GM12891 (cell line): Measurements from ENCODE around the gene RIPPLY3.

Experiments used
- DNase-seq: peaks from one replicate; pipeline ENCODE4 v3.0.0; 2011; ENCODE audit warnings: low spot score; ENCODE audit not compliant: insufficient read length
- FAIRE-seq: peaks from 2 replicates; lab custom pipeline; 2011; peaks lifted over from hg19 to GRCh38; lab: Jason Lieb, UNC
- PAX5 ChIP-seq: IDR thresholded peaks from 2 replicates; pipeline ENCODE4 v1.6.1; 2011; ENCODE audit warnings: low read length, moderate library complexity, mild to moderate bottlenecking; ENCODE audit not compliant: insufficient read depth, severe bottlenecking
- POLR2A ChIP-seq: IDR thresholded peaks from 2 replicates; pipeline ENCODE4 v1.6.1; 2011; ENCODE audit warnings: low read depth, low read length, control low read depth
- POLR2AphosphoS5 ChIP-seq: IDR thresholded peaks from 2 replicates; pipeline ENCODE4 v1.6.1; 2011; ENCODE audit warnings: low read depth, low read length, control low read depth
- POU2F2 ChIP-seq: IDR thresholded peaks from 2 replicates; pipeline ENCODE4 v1.6.1; 2011; ENCODE audit warnings: low read depth, mild to moderate bottlenecking, control low read depth, low read length, moderate library complexity
- SPI1 ChIP-seq: IDR thresholded peaks from 2 replicates; pipeline ENCODE4 v1.6.1; 2011; ENCODE audit warnings: low read depth, low read length, control low read depth
- TAF1 ChIP-seq: IDR thresholded peaks from 2 replicates; pipeline ENCODE4 v1.6.1; 2011; ENCODE audit warnings: low read depth, low read length, control low read depth

Gene RIPPLY3

DNA sequence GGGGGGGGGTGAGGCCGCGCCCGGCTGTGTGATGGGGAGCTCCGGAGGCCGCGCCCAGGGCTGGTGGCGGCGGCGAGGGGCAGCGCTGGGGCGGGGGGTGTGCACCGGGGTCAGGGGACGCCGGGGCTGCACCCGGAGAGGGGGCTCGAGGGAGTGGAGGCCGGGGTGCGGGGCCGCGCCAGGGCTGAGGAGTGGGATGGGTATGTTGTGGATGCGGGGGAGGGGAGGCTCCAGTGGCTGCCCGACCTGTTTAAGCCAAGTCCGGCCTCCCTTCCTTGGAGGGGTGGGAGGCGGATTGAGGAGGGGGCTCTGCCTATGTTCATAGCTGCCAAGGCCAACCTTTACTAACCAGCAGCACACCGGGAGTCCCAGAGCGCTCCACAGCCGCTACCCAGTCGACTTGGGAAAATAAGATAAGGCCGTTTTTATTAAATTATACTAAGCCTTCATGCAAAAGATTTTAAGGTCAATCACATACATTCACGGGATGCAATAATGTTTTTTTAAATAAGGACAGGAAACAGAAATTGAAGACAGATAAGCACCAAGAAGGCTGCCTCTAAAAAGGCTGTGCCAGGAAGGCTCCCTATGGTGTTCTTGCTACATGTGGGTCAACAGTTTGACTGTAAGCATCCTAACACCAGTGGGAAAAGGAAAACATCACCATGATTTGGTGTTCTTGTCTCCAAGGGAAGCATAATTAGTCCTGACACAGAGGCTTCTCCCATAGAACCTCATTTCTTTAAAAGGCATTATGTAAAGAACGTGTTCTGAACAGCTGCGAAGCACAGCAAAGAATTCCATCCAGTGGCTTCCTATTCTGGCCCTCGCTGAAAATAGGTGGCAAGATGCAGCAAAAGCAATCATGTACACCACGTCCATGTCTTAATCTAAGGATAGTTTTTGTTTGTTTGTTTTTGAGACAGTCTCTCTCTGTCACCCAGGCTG is 39.4 kb upstream of the RIPPLY3 start:
- DNase-seq (no peak), FAIRE-seq (no peak)
- TF ChIP-seq POLR2AphosphoS5 (no peak), POLR2A (no peak), POU2F2 (no peak), SPI1 (no peak), TAF1 (no peak), PAX5 (no peak)

DNA sequence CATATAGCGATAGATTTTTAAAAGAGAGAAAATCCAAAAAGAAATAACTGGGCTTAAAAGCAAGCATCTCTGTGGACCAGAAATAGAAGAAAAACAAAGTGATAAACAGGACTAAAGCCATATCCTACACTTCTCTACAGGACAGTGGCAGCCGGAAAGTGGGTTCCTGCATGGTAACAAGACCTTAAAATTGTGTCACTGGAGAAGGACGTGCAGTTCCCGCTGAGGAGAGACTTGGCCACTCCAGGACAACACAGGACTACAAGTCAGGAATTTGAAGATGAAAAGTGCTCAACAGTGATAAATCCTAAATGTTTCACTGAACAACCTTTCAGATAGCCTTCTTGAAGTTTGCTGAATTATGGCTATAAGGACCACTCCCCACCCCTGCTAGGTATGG is 38.1 kb upstream of the RIPPLY3 start:
- DNase-seq (no peak), FAIRE-seq (no peak)
- no peak for TF ChIP-seq POLR2A
- no peak for TF ChIP-seq POU2F2
- TF ChIP-seq SPI1: no peak
- no peak for TF ChIP-seq POLR2AphosphoS5
- no peak for TF ChIP-seq PAX5
- no peak for TF ChIP-seq TAF1

DNA sequence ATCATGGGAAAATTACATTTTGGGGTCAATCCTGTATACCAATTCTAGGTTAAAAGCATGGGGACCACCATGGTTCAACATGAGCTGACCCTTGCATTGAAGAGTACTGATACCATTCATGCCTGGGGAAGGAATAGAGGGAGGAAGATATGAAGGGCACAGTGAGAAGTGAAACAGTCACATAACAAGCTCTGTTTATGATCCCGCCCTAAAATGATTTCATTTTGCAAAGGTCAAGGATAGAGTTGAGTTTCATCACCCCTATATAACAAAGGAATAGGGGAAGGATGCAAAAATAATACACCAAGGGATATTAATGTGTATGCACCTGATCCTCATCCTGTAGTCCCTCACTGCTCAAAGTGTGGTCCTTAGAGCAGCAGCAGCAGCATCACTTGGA is 37.5 kb upstream of the RIPPLY3 start:
- FAIRE-seq (no peak), DNase-seq (no peak)
- TF ChIP-seq TAF1 (no peak), POLR2A (no peak), POLR2AphosphoS5 (no peak), POU2F2 (no peak), SPI1 (no peak), PAX5 (no peak)

DNA sequence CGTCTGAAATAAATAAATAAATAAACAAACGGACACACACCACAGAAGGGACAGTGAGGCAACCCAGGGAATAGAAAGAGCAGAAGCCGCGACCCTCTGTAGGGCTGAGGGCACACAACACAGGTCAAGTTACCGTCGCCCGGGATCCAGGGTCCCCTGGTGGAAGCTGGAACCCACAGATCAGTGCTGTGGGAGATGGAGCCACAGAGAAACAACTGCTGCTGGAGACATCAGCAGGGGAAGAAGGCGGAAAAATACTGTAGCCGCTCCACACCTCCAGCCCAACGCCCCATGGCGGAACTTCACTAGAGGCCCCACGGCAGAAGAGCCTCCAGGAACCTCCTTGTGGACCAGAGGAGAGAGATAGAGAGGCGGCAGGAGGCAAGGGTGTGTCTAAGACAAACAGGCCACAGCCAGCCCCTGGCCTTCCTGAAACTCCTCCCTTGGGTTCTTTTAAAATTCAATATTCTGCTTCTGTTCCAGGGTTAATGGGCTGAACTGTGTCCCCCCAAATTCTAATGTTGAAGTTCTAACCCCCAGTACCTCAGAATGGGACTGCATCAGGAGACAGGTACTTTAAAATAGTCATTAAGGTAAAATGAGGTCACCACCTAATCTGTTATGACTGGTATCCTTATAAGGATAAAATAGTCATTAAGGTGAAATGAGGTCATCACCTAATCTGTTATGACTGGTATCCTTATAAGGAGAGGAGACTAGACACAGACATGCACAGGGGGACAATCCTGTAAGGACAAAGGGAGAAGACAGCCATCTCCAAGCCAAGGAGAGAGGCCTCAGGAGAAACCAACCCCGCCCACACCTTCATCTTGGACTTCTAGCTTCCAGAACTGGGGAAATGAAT is 32.3 kb upstream of the RIPPLY3 start:
- DNase-seq (no peak), FAIRE-seq (no peak)
- TF ChIP-seq PAX5 (no peak), POLR2AphosphoS5 (no peak), POLR2A (no peak), TAF1 (no peak), POU2F2 (no peak), SPI1 (no peak)

DNA sequence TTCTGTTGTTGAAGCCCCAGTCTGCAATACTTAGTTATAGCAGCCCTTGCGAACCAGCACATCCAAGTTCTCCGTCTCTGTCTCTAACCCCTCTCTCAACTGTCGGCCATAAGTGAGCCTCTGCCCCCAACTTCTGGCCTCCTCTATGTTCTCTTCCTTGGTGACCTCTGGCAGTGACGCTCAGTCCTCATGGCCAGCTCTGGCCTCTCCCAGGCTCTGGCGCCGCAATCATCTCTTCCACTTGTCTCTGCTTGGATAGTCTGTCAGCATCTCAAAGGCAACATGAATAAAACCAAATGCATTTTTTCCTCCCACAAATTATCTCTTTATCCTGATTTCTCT is 31.7 kb upstream of the RIPPLY3 start:
- TF ChIP-seq POLR2AphosphoS5 (no peak), SPI1 (no peak), TAF1 (no peak), POU2F2 (no peak), POLR2A (no peak), PAX5 (no peak)
- no peak for DNase-seq
- FAIRE-seq: no peak

DNA sequence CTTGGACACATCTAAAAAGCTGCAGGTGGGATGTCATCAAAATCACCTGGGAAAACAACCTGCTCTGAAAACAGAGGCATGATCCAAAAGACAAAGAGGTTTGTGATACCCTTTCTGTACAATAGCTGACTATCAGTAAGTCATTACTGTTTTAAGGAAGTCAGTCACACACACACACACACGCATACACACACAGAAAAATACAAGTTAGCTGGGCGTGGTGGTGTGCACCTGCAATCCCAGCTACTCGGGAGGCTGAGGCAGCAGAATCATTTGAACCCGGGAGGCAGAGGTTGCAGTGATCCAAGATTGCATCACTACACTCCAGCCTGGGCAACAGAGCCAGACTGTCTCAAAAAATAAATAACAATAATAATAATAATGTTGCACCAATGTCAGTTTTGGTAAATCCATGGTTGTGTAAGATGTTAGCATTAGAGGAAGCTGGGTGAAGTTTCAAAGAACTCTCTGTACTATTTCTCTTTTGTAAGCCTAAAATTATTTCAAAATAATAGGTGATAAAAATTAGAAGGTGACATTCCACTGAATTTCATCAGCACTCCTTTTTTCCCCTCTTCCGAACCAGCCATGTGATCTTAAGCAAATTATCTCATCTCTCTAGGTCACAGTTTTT is 30.2 kb upstream of the RIPPLY3 start:
- TF ChIP-seq POLR2A: no peak
- no peak for TF ChIP-seq POLR2AphosphoS5
- TF ChIP-seq PAX5: no peak
- TF ChIP-seq TAF1: no peak
- no peak for TF ChIP-seq SPI1
- TF ChIP-seq POU2F2: no peak
- DNase-seq (no peak), FAIRE-seq (no peak)

DNA sequence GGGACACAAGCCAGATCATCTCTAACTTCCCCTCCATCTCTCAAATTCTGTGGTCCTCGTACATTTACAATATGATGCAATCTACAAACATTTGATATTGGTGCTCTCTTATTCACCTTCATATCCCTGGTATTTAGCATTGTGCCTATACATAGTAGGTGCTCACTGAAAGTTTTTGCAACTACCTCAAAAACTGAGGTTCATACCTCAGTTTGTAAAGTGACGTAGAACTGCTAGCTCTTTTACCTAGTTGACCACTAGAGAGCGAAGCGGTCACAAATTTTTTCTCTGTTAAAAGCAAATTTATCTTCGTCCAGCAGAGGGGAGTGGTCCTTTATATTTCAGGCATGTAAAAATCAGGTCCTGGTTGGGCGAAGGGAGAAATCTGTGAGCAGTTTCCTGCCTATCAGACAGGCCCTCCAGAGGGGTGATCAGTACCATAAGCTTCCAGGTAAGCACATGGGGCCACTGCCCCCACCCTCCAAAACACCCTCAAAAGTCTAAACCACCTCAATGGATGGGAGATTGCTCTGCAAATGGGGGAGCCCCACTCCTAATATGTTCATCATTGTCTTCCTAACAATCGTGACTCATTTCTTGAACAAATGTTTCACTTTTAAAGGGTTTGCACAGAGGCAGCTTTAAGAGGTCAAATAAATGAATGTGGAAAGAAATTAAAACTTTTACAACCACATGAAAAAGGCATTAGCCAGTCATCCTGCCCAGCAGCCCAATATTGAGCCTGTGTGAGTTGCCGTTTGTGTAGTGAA is 29.4 kb upstream of the RIPPLY3 start:
- TF ChIP-seq POU2F2 (0 out of 2 replicates have a peak, but pooled peaks have one; percentile 48), SPI1 (no peak), POLR2A (no peak)
- peak; percentile 62 for FAIRE-seq
- no peak for DNase-seq

DNA sequence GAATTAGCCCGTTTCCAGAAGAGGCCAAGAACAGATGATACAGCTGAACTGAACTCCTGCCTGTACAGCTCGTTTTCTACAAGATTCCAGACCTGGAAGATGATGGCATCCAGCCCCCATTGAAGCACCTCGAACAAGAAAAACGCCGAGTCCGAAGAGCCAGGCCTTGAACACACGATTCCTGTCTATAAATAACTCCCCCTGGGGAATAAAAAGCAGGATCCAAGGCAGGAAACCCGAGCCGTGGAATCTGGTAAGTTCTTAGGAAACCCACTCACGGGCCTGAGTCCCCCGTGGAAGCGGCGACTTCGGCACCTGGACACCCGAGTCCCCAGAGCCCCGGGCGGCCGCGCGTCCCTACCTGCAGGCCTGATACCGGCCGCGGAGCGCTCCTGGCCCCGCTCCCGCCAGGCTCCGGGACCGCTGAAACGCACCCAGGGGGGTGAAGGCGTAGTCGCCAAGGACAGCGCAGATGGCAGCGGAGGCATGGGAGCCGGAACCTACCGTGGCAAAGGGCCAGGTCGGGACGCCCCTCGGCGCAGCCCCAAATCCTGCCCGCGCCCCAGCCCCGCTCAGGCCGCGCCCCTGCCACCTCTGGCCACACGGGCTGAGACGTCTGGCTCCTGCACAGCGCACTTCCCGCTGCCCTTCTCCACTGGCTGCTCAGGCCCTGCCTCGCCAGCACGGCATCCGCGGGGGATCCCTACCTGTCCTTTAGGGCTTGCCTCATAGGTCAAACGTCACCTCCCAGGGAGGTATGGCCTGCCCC is 26.0 kb upstream of the RIPPLY3 start:
- FAIRE-seq (peak; percentile 75), DNase-seq (no peak)

More for the DNA sequence above, 26.0 kb upstream of the RIPPLY3 start:
- TF ChIP-seq POLR2AphosphoS5 (no peak), PAX5 (no peak), SPI1 (no peak), POU2F2 (no peak), TAF1 (no peak), POLR2A (no peak)
